GM12878 (cell line): ENCODE results near the gene RAMP1. TPM values are rescaled to one million over a fixed set of nuclear protein-coding genes. Genes with fewer than 3 reads are reported as not detected.

Source experiments
- ATAC-seq: fragments of 200-7000 bp; cut with Tn5 transposase; 3 replicates; pipeline ENCODE4 v1.9.1; 2020; ENCODE audit warnings: mild to moderate bottlenecking, moderate library complexity
- BruUV-seq: library from RNA; stranded (reverse); fragments of 400-500 nt; replicated peaks from 2 replicates; lab custom pipeline; 2021; lab: Mats Ljungman, UMichigan
- CTCF ChIA-PET: fragments of 300-600 bp; sonication (Branson Sonifier 250); formaldehyde crosslinking; extraction: SDS; loops from one replicate; lab custom pipeline; 2021; ENCODE audit warnings: inconsistent platforms; lab: Yijun Ruan, JAX
- POLR2A ChIA-PET: fragments of 350-600 bp; formaldehyde crosslinking; extraction: SDS; loops from one replicate; lab custom pipeline; 2021; ENCODE audit warnings: inconsistent platforms; lab: Charles Lee
- RAD21 ChIA-PET: fragments of 300-600 bp; sonication (Branson Sonifier 250); formaldehyde crosslinking; loops from one replicate; lab custom pipeline; 2023; ENCODE audit warnings: antibody characterized with exemption; ENCODE audit not compliant: unreplicated experiment; lab: Charles Lee
- SMC1A ChIA-PET: fragments of 300-600 bp; sonication (Branson Sonifier 250); formaldehyde crosslinking; loops from one replicate; lab custom pipeline; 2023; ENCODE audit not compliant: unreplicated experiment, uncharacterized antibody; lab: Charles Lee
- DNase-seq: peaks from one replicate; pipeline ENCODE4 v3.0.0-alpha.2; 2011; ENCODE audit warnings: low read depth, low spot score
- FAIRE-seq: peaks from 3 replicates; lab custom pipeline; 2011; peaks lifted over from hg19 to GRCh38; lab: Jason Lieb, UNC
- H2AFZ ChIP-seq: 2 replicates; pipeline ENCODE4 v1.6.0; 2011; ENCODE audit warnings: low read depth, low read length, control low read depth; ENCODE audit not compliant: control insufficient read depth
- H3K27ac ChIP-seq: 2 replicates; pipeline ENCODE4 v1.5.1; 2011; ENCODE audit warnings: control low read depth; ENCODE audit not compliant: control insufficient read depth, insufficient read depth
- H3K27me3 ChIP-seq, 2 experiments: replicated peaks in 1 of 2; 2 replicates each; pipeline versions ENCODE4 v1.6.0 to v1.6.1; 2011; ENCODE audit warnings: low read length in 1 of 2; ENCODE audit not compliant: control insufficient read depth in 2 of 2, insufficient read depth in 2 of 2
- H3K36me3 ChIP-seq, 2 experiments: 2 replicates each; pipeline ENCODE4 v1.5.1; 2011; ENCODE audit warnings: low read length in 1 of 2; ENCODE audit not compliant: control insufficient read depth in 2 of 2, insufficient read depth in 2 of 2
- H3K4me1 ChIP-seq: 2 replicates; pipeline ENCODE4 v1.6.1; 2011; ENCODE audit warnings: mild to moderate bottlenecking, low read length, moderate library complexity, mixed read lengths; ENCODE audit not compliant: control insufficient read depth, insufficient read depth
- H3K4me2 ChIP-seq: 2 replicates; pipeline ENCODE4 v1.6.0; 2011; ENCODE audit warnings: control low read depth; ENCODE audit not compliant: control insufficient read depth, insufficient read depth
- H3K4me3 ChIP-seq: fragments of 200-600 bp; sonication (generic); 2 replicates; pipeline ENCODE4 v1.5.1; 2016
- H3K79me2 ChIP-seq: 2 replicates; pipeline ENCODE4 v1.6.0; 2011; ENCODE audit warnings: low read length; ENCODE audit not compliant: control insufficient read depth, insufficient read depth
- H3K9ac ChIP-seq: 2 replicates; pipeline ENCODE4 v1.8.0; 2011; ENCODE audit warnings: low read length, control low read depth, mixed read lengths; ENCODE audit not compliant: control insufficient read depth, insufficient read depth
- H3K9me3 ChIP-seq: replicated peaks from 3 replicates; pipeline ENCODE4 v1.5.1; 2011; ENCODE audit warnings: mild to moderate bottlenecking, low read length; ENCODE audit not compliant: control insufficient read depth, insufficient read depth
- H4K20me1 ChIP-seq: 2 replicates; pipeline ENCODE4 v1.6.0; 2011; ENCODE audit not compliant: control insufficient read depth, insufficient read depth
- EGR1 ChIP-seq, 2 experiments: IDR thresholded peaks; 1 replicate in 1 of 2; 2 replicates in 1 of 2; pipeline ENCODE4 v1.6.1; 2011 to 2012; ENCODE audit warnings: low read depth in 2 of 2, low read length in 2 of 2, borderline replicate concordance in 1 of 2, mild to moderate bottlenecking in 1 of 2, moderate library complexity in 1 of 2
- FOXM1 ChIP-seq: IDR thresholded peaks from 2 replicates; pipeline ENCODE4 v1.6.1; 2012; ENCODE audit warnings: low read depth, mild to moderate bottlenecking, inconsistent platforms, low read length, moderate library complexity
- RB1 ChIP-seq: fragments of 450-650 bp; formaldehyde crosslinking; IDR thresholded peaks from 2 replicates; pipeline ENCODE4 v1.6.1; 2017; ENCODE audit warnings: mild to moderate bottlenecking, borderline replicate concordance
- RUNX3 ChIP-seq: IDR thresholded peaks from 2 replicates; pipeline ENCODE4 v1.6.1; 2012; ENCODE audit warnings: low read length, inconsistent platforms
- TARDBP ChIP-seq: IDR thresholded peaks from 2 replicates; pipeline ENCODE4 v1.6.1; 2016; ENCODE audit warnings: borderline replicate concordance
- ZBED1 ChIP-seq: IDR thresholded peaks from 2 replicates; pipeline ENCODE4 v1.6.1; 2016; ENCODE audit warnings: borderline replicate concordance
- WGBS: methylation state at CpG from one replicate; pipeline ENCODE4 v1.1.6; 2016; ENCODE audit warnings: low lambda C conversion rate; ENCODE audit not compliant: insufficient replicate concordance, insufficient coverage; ENCODE audit errors: missing lambda C conversion rate; 5-methylcytosine and 5-hydroxymethylcytosine counted together
- in situ Hi-C: fragments of 300-500 bp; cut with MboI; formaldehyde crosslinking; loops from 9 replicates; pipeline ENCODE4 v1.14.3; 2018; ENCODE audit warnings: mixed read lengths
- intact Hi-C: fragments of 100-400 bp; cut with micrococcal nuclease; formaldehyde crosslinking; loops from one replicate; pipeline ENCODE4 v1.14.2; 2022; ENCODE audit not compliant: unreplicated experiment
- polyA plus RNA-seq, 11 experiments: library from polyadenylated mRNA; depleted of rRNA in 4 of 11; unstranded in 6 of 11; stranded (reverse) in 5 of 11; fragments of >200 nt; fragmentation: Nextera tagmentation in 4 of 11; fragmentation: Illumina TruSeq in 1 of 11; extraction: Ambion mirVana in 4 of 11; extraction: Trizol in 1 of 11; gene quantifications; 1 replicate in 1 of 11; 2 replicates in 10 of 11; pipeline versions ENCODE4 v1.2.1 to v1.2.3, GENCODE V29; 2011 to 2016; ENCODE audit warnings: inconsistent platforms in 2 of 11, missing spikeins in 2 of 11, low read depth in 1 of 11
- total RNA-seq, 4 experiments: library from RNA; depleted of rRNA in 3 of 4; stranded (reverse); fragments of >200 nt in 3 of 4; fragmentation: Illumina TruSeq in 1 of 4; extraction: Trizol in 1 of 4; gene quantifications; 2 replicates each; pipeline versions ENCODE4 v1.2.1 to v1.2.3, GENCODE V29; 2013 to 2021
- TF ChIP-seq, protein P1 (sequence below): fragments of 450-650 bp; IDR thresholded peaks from 2 replicates; pipeline ENCODE4 v1.6.1; 2017; ENCODE audit warnings: mild to moderate bottlenecking, moderate library complexity
- TF ChIP-seq, protein P2 (sequence below), 3 experiments: IDR thresholded peaks in 2 of 3; conservative IDR thresholded peaks in 1 of 3; 2 replicates each; pipeline ENCODE4 v1.5.1; 2011; ENCODE audit warnings: low read depth in 3 of 3, low read length in 3 of 3, mild to moderate bottlenecking in 3 of 3, control low read depth in 2 of 3, moderate library complexity in 2 of 3, inconsistent platforms in 1 of 3, mixed read lengths in 1 of 3; ENCODE audit not compliant: control insufficient read depth in 2 of 3, insufficient read depth in 1 of 3; ENCODE audit errors: extremely low read depth in 1 of 3
- TF ChIP-seq, protein P3 (sequence below): fragments of 450-650 bp; IDR thresholded peaks from 2 replicates; pipeline ENCODE4 v1.6.1; 2016; ENCODE audit warnings: mild to moderate bottlenecking, moderate library complexity, borderline replicate concordance
- TF ChIP-seq, protein P4 (sequence below): fragments of 450-650 bp; IDR thresholded peaks from 2 replicates; pipeline ENCODE4 v1.6.1; 2014; ENCODE audit warnings: mild to moderate bottlenecking

The RAMP1 gene
- total and polyA plus RNA-seq, 10 of the 15 experiments (the other 5 are each of a cell fraction or from before 2014, with no cell fraction given): 0.11 to 0.19 (median 0.12) TPM; not detected in 7

DNA sequence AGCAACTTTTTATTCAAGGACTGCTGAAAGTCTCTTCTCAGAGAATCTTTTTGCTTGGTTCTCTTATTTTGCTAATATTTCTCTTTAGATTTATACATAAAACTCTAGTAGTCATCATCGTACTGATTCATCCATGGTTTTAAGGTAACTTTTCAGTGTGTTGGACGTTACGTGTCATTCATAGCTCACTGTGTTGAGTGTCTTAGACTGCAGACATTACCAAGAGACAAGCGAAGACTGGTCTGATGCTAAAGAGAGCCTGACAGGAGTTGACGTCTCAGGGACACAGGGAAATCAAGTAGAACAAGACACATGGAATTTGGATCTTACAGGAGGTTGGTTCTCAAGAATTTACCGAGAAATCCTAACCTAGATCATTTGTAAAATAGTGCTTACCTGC, 35.3 kb upstream of the RAMP1 start (continued):
- TF ChIP-seq, protein P1, sequence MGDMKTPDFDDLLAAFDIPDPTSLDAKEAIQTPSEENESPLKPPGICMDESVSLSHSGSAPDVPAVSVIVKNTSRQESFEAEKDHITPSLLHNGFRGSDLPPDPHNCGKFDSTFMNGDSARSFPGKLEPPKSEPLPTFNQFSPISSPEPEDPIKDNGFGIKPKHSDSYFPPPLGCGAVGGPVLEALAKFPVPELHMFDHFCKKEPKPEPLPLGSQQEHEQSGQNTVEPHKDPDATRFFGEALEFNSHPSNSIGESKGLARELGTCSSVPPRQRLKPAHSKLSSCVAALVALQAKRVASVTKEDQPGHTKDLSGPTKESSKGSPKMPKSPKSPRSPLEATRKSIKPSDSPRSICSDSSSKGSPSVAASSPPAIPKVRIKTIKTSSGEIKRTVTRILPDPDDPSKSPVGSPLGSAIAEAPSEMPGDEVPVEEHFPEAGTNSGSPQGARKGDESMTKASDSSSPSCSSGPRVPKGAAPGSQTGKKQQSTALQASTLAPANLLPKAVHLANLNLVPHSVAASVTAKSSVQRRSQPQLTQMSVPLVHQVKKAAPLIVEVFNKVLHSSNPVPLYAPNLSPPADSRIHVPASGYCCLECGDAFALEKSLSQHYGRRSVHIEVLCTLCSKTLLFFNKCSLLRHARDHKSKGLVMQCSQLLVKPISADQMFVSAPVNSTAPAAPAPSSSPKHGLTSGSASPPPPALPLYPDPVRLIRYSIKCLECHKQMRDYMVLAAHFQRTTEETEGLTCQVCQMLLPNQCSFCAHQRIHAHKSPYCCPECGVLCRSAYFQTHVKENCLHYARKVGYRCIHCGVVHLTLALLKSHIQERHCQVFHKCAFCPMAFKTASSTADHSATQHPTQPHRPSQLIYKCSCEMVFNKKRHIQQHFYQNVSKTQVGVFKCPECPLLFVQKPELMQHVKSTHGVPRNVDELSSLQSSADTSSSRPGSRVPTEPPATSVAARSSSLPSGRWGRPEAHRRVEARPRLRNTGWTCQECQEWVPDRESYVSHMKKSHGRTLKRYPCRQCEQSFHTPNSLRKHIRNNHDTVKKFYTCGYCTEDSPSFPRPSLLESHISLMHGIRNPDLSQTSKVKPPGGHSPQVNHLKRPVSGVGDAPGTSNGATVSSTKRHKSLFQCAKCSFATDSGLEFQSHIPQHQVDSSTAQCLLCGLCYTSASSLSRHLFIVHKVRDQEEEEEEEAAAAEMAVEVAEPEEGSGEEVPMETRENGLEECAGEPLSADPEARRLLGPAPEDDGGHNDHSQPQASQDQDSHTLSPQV: no peak
- TF ChIP-seq ZBED1 (no peak), EGR1 (IDR thresholded peaks at IDR 0.05; ENCODE audit: borderline replicate concordance in 1 of 2, low read depth in 2 of 2, low read length in 2 of 2) (no peak)
- TF ChIP-seq, protein P2, sequence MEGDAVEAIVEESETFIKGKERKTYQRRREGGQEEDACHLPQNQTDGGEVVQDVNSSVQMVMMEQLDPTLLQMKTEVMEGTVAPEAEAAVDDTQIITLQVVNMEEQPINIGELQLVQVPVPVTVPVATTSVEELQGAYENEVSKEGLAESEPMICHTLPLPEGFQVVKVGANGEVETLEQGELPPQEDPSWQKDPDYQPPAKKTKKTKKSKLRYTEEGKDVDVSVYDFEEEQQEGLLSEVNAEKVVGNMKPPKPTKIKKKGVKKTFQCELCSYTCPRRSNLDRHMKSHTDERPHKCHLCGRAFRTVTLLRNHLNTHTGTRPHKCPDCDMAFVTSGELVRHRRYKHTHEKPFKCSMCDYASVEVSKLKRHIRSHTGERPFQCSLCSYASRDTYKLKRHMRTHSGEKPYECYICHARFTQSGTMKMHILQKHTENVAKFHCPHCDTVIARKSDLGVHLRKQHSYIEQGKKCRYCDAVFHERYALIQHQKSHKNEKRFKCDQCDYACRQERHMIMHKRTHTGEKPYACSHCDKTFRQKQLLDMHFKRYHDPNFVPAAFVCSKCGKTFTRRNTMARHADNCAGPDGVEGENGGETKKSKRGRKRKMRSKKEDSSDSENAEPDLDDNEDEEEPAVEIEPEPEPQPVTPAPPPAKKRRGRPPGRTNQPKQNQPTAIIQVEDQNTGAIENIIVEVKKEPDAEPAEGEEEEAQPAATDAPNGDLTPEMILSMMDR (IDR thresholded peaks at IDR 0.05 in 2 of 3, conservative IDR thresholded peaks at IDR 0.05 in 1 of 3; ENCODE audit: control insufficient read depth in 2 of 3, extremely low read depth in 1 of 3, insufficient read depth in 1 of 3, low read depth in 3 of 3, low read length in 3 of 3): no peak

DNA sequence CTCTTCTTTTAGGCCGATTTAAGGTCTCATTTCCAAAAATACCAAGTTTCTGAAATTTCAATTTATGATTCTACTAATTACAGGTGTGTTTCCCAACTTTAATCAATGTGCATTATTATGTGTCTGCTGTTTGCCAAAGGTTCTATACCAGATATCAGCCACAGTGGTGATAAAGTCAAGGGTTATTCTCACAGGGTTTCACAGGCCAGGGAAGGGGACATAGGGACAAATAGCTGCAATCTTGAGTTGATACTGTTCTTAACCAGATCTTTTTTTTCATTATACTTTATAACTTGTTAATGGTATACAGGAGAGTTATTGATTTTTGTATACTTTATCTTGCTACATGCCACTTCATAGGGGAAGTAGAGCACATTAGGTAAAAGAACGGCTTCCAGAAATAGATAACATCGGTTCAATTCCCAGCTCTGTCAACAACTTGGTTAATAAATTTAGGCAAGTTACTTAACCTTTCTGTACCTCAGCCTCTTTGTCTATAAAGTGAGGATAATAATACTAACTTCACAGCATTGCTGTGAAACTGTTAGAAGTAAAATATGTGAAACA, 31.9 kb upstream of the RAMP1 start:
- CTCF ChIA-PET: interaction anchor here (1.1 to 1.5 kb wide), 2 partner anchors 85 to 436 kb away, joined by 3 to 5 read pairs; no protein-coding TSS in a partner anchor
- intact Hi-C loops: no loop called here
- ATAC-seq (no peak), DNase-seq (no peak), FAIRE-seq (no peak)
- H3K9me3 ChIP-seq: no peaks in the 10 kb centered on the region
- H2AFZ ChIP-seq: no peak overlapping the region
- no peaks in the 10 kb centered on the region for H3K4me1 ChIP-seq
- no peaks in the 10 kb centered on the region for H4K20me1 ChIP-seq
- H3K79me2 ChIP-seq: no peaks in the 10 kb centered on the region
- in situ Hi-C loops: no loop called here
- RAD21 ChIA-PET: interaction anchor here (0.7 to 1.3 kb wide), 3 partner anchors 8 to 256 kb away, joined by 3 read pairs; no protein-coding TSS in a partner anchor
- POLR2A ChIA-PET: no interaction called here
- no TSS peak for BruUV-seq
- no peak overlapping the region for H3K4me3 ChIP-seq
- no peaks in the 10 kb centered on the region for H3K36me3 ChIP-seq
- 85% methylated on average over 3 of the region's 3 CpGs for WGBS
- no peak overlapping the region for H3K9ac ChIP-seq
- no peak overlapping the region for H3K27ac ChIP-seq
- H3K27me3 ChIP-seq: no peaks in the 10 kb centered on the region
- H3K4me2 ChIP-seq: no peak overlapping the region
- SMC1A ChIA-PET: interaction anchor here (1.0 to 2.1 kb wide), 6 partner anchors 7 to 141 kb away, joined by 3 to 10 read pairs (median 5); no protein-coding TSS in a partner anchor
- TF ChIP-seq, protein P3, sequence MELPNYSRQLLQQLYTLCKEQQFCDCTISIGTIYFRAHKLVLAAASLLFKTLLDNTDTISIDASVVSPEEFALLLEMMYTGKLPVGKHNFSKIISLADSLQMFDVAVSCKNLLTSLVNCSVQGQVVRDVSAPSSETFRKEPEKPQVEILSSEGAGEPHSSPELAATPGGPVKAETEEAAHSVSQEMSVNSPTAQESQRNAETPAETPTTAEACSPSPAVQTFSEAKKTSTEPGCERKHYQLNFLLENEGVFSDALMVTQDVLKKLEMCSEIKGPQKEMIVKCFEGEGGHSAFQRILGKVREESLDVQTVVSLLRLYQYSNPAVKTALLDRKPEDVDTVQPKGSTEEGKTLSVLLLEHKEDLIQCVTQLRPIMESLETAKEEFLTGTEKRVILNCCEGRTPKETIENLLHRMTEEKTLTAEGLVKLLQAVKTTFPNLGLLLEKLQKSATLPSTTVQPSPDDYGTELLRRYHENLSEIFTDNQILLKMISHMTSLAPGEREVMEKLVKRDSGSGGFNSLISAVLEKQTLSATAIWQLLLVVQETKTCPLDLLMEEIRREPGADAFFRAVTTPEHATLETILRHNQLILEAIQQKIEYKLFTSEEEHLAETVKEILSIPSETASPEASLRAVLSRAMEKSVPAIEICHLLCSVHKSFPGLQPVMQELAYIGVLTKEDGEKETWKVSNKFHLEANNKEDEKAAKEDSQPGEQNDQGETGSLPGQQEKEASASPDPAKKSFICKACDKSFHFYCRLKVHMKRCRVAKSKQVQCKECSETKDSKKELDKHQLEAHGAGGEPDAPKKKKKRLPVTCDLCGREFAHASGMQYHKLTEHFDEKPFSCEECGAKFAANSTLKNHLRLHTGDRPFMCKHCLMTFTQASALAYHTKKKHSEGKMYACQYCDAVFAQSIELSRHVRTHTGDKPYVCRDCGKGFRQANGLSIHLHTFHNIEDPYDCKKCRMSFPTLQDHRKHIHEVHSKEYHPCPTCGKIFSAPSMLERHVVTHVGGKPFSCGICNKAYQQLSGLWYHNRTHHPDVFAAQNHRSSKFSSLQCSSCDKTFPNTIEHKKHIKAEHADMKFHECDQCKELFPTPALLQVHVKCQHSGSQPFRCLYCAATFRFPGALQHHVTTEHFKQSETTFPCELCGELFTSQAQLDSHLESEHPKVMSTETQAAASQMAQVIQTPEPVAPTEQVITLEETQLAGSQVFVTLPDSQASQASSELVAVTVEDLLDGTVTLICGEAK: no peak
- TF ChIP-seq TARDBP: no peak
- TF ChIP-seq FOXM1: no peak
- no peak for TF ChIP-seq RB1
- TF ChIP-seq, protein P4, sequence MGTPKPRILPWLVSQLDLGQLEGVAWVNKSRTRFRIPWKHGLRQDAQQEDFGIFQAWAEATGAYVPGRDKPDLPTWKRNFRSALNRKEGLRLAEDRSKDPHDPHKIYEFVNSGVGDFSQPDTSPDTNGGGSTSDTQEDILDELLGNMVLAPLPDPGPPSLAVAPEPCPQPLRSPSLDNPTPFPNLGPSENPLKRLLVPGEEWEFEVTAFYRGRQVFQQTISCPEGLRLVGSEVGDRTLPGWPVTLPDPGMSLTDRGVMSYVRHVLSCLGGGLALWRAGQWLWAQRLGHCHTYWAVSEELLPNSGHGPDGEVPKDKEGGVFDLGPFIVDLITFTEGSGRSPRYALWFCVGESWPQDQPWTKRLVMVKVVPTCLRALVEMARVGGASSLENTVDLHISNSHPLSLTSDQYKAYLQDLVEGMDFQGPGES: no peak
- no peak for TF ChIP-seq RUNX3
